HCT116 (cell line): Measurements from ENCODE around the gene CFAP97D2. TPM values are rescaled to one million over a fixed set of nuclear protein-coding genes. Genes with fewer than 3 reads are reported as not detected.
A peak's percentile ranks its signal among the peaks of the same experiment; 100 is the strongest.

Experiments used
- ATAC-seq: fragments of 200-7000 bp; cut with Tn5 transposase; 2 replicates; pipeline ENCODE4 v1.9.1; 2020; ENCODE audit warnings: mild to moderate bottlenecking, moderate library complexity
- BruUV-seq: library from RNA; stranded (reverse); fragments of 400-500 nt; replicated peaks from 2 replicates; lab custom pipeline; 2021; lab: Mats Ljungman, UMichigan
- CTCF ChIA-PET: fragments of 300-600 bp; sonication (Branson Sonifier 250); formaldehyde crosslinking; loops from one replicate; lab custom pipeline; 2021; ENCODE audit warnings: antibody characterized with exemption; lab: Charles Lee
- POLR2A ChIA-PET: fragments of 300-600, 350-600 bp; sonication (Branson Sonifier 250); formaldehyde crosslinking; loops from one replicate; lab custom pipeline; 2021; ENCODE audit warnings: antibody characterized with exemption; lab: Charles Lee
- RAD21 ChIA-PET, 2 experiments: fragments of 300-600 bp; sonication (Branson Sonifier 250); formaldehyde crosslinking; loops; one replicate each; lab custom pipeline; 2023; ENCODE audit warnings: low total read pairs in 2 of 2; ENCODE audit not compliant: uncharacterized antibody in 2 of 2, unreplicated experiment in 2 of 2, low non-redundant PET in 1 of 2; lab: Charles Lee
- DNase-seq: peaks from one replicate; pipeline ENCODE4 v3.0.0-alpha.2; 2010; ENCODE audit warnings: low read depth, low spot score
- H2AFZ ChIP-seq: fragments of 200-600 bp; shearing (Covaris generic), sonication (generic); 2 replicates; pipeline ENCODE4 v1.6.1; 2017; ENCODE audit warnings: low read depth, mixed run types, mixed read lengths, antibody characterized with exemption, low read length; ENCODE audit not compliant: poor library complexity, severe bottlenecking
- H3K27ac ChIP-seq: 2 replicates; pipeline ENCODE4 v1.5.1; 2012; ENCODE audit warnings: low read depth, low read length
- H3K27me3 ChIP-seq: fragments of 200-600 bp; sonication (generic); 2 replicates; pipeline ENCODE4 v1.6.1; 2016; ENCODE audit warnings: mixed run types, low read length, mixed read lengths; ENCODE audit not compliant: insufficient read depth
- H3K36me3 ChIP-seq, 2 experiments: fragments of 200-500 bp in 1 of 2; fragments of 200-600 bp in 1 of 2; sonication (Bioruptor generic) in 1 of 2; sonication (generic) in 1 of 2; 2 replicates each; pipeline versions ENCODE4 v1.5.1 to v1.6.1; 2014 to 2016; ENCODE audit warnings: low read length in 2 of 2, inconsistent platforms in 1 of 2, mixed read lengths in 1 of 2, mixed run types in 1 of 2; ENCODE audit not compliant: insufficient read depth in 2 of 2, control insufficient read depth in 1 of 2
- H3K4me1 ChIP-seq, 2 experiments: fragments of 200-600 bp in 1 of 2; sonication (generic) in 1 of 2; 2 replicates each; pipeline versions ENCODE4 v1.5.1 to v1.6.1; 2012 to 2017; ENCODE audit warnings: low read length in 2 of 2, inconsistent platforms in 1 of 2, mild to moderate bottlenecking in 1 of 2, mixed read lengths in 1 of 2, mixed run types in 1 of 2, moderate library complexity in 1 of 2; ENCODE audit not compliant: insufficient read depth in 2 of 2, control insufficient read depth in 1 of 2
- H3K4me2 ChIP-seq: fragments of 200-600 bp; sonication (generic); 2 replicates; pipeline ENCODE4 v1.6.1; 2017; ENCODE audit warnings: mixed run types, low read length, mixed read lengths
- H3K4me3 ChIP-seq, 2 experiments: fragments of 200-600 bp in 1 of 2; sonication (generic) in 1 of 2; replicated peaks in 1 of 2; 2 replicates each; pipeline ENCODE4 v1.5.1; 2011 to 2016; ENCODE audit warnings: low read length in 2 of 2, control low read depth in 1 of 2, low read depth in 1 of 2, mild to moderate bottlenecking in 1 of 2, mixed read lengths in 1 of 2, mixed run types in 1 of 2
- H3K79me2 ChIP-seq: fragments of 200-600 bp; sonication (generic); 2 replicates; pipeline ENCODE4 v1.6.1; 2017; ENCODE audit warnings: mild to moderate bottlenecking, mixed run types, low read length, moderate library complexity, mixed read lengths; ENCODE audit not compliant: insufficient read depth
- H3K9ac ChIP-seq: fragments of 200-600 bp; sonication (generic); 2 replicates; pipeline ENCODE4 v1.6.1; 2016; ENCODE audit warnings: low read length, mixed read lengths
- H3K9me2 ChIP-seq: fragments of 200-600 bp; sonication (generic), shearing (Covaris generic); 2 replicates; pipeline ENCODE4 v1.6.1; 2017; ENCODE audit warnings: mixed run types, mild to moderate bottlenecking, moderate library complexity; ENCODE audit not compliant: insufficient read depth
- H3K9me3 ChIP-seq, 2 experiments: fragments of 200-500 bp in 1 of 2; fragments of 200-600 bp in 1 of 2; sonication (Bioruptor generic) in 1 of 2; sonication (generic) in 1 of 2; 2 replicates each; pipeline ENCODE4 v1.6.1; 2014 to 2017; ENCODE audit warnings: low read length in 2 of 2, mixed read lengths in 2 of 2, inconsistent platforms in 1 of 2, low read depth in 1 of 2, mild to moderate bottlenecking in 1 of 2, mixed run types in 1 of 2, moderate library complexity in 1 of 2; ENCODE audit not compliant: control insufficient read depth in 1 of 2, insufficient read depth in 1 of 2
- H4K20me1 ChIP-seq: fragments of 200-600 bp; sonication (generic), shearing (Covaris generic); 2 replicates; pipeline ENCODE4 v1.6.1; 2017; ENCODE audit warnings: mixed run types, mild to moderate bottlenecking, moderate library complexity; ENCODE audit not compliant: insufficient read depth
- CBX3 ChIP-seq: IDR thresholded peaks from 2 replicates; pipeline ENCODE4 v1.6.1; 2012; ENCODE audit warnings: low read depth
- MAX ChIP-seq: IDR thresholded peaks from 2 replicates; pipeline ENCODE4 v1.6.1; 2012
- POLR2A ChIP-seq: IDR thresholded peaks from 2 replicates; pipeline ENCODE4 v1.7.0; 2011; ENCODE audit warnings: borderline replicate concordance; ENCODE audit not compliant: insufficient read depth, insufficient read length; ENCODE audit errors: extremely low read depth
- SRF ChIP-seq: IDR thresholded peaks from 2 replicates; pipeline ENCODE4 v1.6.1; 2012; ENCODE audit warnings: low read depth
- ZBTB33 ChIP-seq: IDR thresholded peaks from 2 replicates; pipeline ENCODE4 v1.6.1; 2011; ENCODE audit warnings: mild to moderate bottlenecking, low read length, moderate library complexity; ENCODE audit not compliant: insufficient replicate concordance; ENCODE audit errors: extremely low read depth
- intact Hi-C: fragments of 100-400 bp; cut with micrococcal nuclease; formaldehyde crosslinking; loops from 2 replicates; pipeline ENCODE4 v1.10.0; 2022
- total RNA-seq: library from RNA; stranded (reverse); gene quantifications from one replicate; pipeline ENCODE4 v1.2.1, GENCODE V29; 2021; ENCODE audit not compliant: unreplicated experiment

The CFAP97D2 gene
- total RNA-seq, 1 experiment from 2014 or later: not detected

GRCh38 chr13:114151031-114151430 lies 28.0 kb upstream of the CFAP97D2 start:
- Histone ChIP-seq H3K4me1 (peaks cover 10 to 21% of the 10 kb centered on the region in 2 experiments), H3K4me3 (peak overlapping the region in 1 of 2 experiments; percentile 47; a peak in 2 of 4 replicates), H3K9me3 (no peaks in the 10 kb centered on the region), H3K36me3 (no peaks in the 10 kb centered on the region), H2AFZ (no peak overlapping the region), H3K27me3 (no peaks in the 10 kb centered on the region), H3K9me2 (no peaks in the 10 kb centered on the region), H4K20me1 (no peaks in the 10 kb centered on the region), H3K27ac (peak overlapping the region; percentile 13; the same call in 1 of the 2 replicates), H3K79me2 (no peaks in the 10 kb centered on the region), H3K9ac (peak overlapping the region; percentile 16), H3K4me2 (peak overlapping the region; percentile 72)
- ATAC-seq (peak; percentile 16), DNase-seq (no peak)
- POLR2A ChIA-PET: no interaction called here
- RAD21 ChIA-PET: no interaction called here
- BruUV-seq: no TSS peak
- intact Hi-C loops: loop anchor here (2.0 kb wide), 1 partner anchor 76 kb away; no protein-coding TSS in a partner anchor
- CTCF ChIA-PET: interaction anchor here (1.0 kb wide), 1 partner anchor 12 kb away, joined by 3 read pairs; no protein-coding TSS in a partner anchor
- TF ChIP-seq POLR2A (no peak), ZBTB33 (no peak), SRF (no peak), CBX3 (no peak), MAX (no peak)
